ENCODE measurements around the gene SH3BP5.

The SH3BP5 gene

GRCh38 chr3:15323063-15323462 lies 9.3 kb downstream of the SH3BP5 start:
- no peak for TF ChIP-seq RAD21 (IDR thresholded peaks at IDR 0.05; ENCODE audit: low read depth)
- no peak for TF ChIP-seq REST (IDR thresholded peaks at IDR 0.05; ENCODE audit: low read depth)
- no peak for TF ChIP-seq CEBPB (IDR thresholded peaks at IDR 0.05)
- TF ChIP-seq TEAD4 (IDR thresholded peaks at IDR 0.05): no peak
- no peak for TF ChIP-seq USF1 (IDR thresholded peaks at IDR 0.05)
- TF ChIP-seq EGR1 (IDR thresholded peaks at IDR 0.05): no peak
- no peak for TF ChIP-seq MAX (IDR thresholded peaks at IDR 0.05)
- TF ChIP-seq NFIC (IDR thresholded peaks at IDR 0.05): no peak

GRCh38 chr3:15321349-15321748 lies 11.0 kb downstream of the SH3BP5 start:
- TF ChIP-seq EGR1 (IDR thresholded peaks at IDR 0.05) (no peak), ZBTB7A (IDR thresholded peaks at IDR 0.05; ENCODE audit: low read depth) (no peak), TCF12 (IDR thresholded peaks at IDR 0.05; ENCODE audit: low read depth) (no peak), USF1 (IDR thresholded peaks at IDR 0.05) (no peak), EP300 (IDR thresholded peaks at IDR 0.05; ENCODE audit: borderline replicate concordance) (no peak), CREB1 (IDR thresholded peaks at IDR 0.05; ENCODE audit: low read depth) (no peak), YY1 (IDR thresholded peaks at IDR 0.05; ENCODE audit: low read depth) (no peak), CEBPB (IDR thresholded peaks at IDR 0.05) (no peak), NFIC (IDR thresholded peaks at IDR 0.05) (no peak), FOXM1 (IDR thresholded peaks at IDR 0.05; ENCODE audit: borderline replicate concordance, low read depth) (no peak), TEAD4 (IDR thresholded peaks at IDR 0.05) (no peak), REST (IDR thresholded peaks at IDR 0.05; ENCODE audit: low read depth) (no peak), TAF1 (IDR thresholded peaks at IDR 0.05; ENCODE audit: low read depth) (no peak), MAX (IDR thresholded peaks at IDR 0.05) (no peak)

GRCh38 chr3:15319575-15319974 lies 12.8 kb downstream of the SH3BP5 start:
- TF ChIP-seq MAX (IDR thresholded peaks at IDR 0.05): no peak
- TF ChIP-seq EGR1 (IDR thresholded peaks at IDR 0.05): no peak
- no peak for TF ChIP-seq FOXM1 (IDR thresholded peaks at IDR 0.05; ENCODE audit: borderline replicate concordance, low read depth)
- TF ChIP-seq REST (IDR thresholded peaks at IDR 0.05; ENCODE audit: low read depth): no peak
- no peak for TF ChIP-seq YY1 (IDR thresholded peaks at IDR 0.05; ENCODE audit: low read depth)
- TF ChIP-seq TAF1 (IDR thresholded peaks at IDR 0.05; ENCODE audit: low read depth): no peak
- TF ChIP-seq CEBPB (IDR thresholded peaks at IDR 0.05): no peak
- TF ChIP-seq TEAD4 (IDR thresholded peaks at IDR 0.05): no peak
- TF ChIP-seq RAD21 (IDR thresholded peaks at IDR 0.05; ENCODE audit: low read depth): no peak
- no peak for TF ChIP-seq NFIC (IDR thresholded peaks at IDR 0.05)
- TF ChIP-seq USF1 (IDR thresholded peaks at IDR 0.05): no peak
- no peak for TF ChIP-seq CREB1 (IDR thresholded peaks at IDR 0.05; ENCODE audit: low read depth)
- no peak for TF ChIP-seq EP300 (IDR thresholded peaks at IDR 0.05; ENCODE audit: borderline replicate concordance)
- no peak for TF ChIP-seq TCF12 (IDR thresholded peaks at IDR 0.05; ENCODE audit: low read depth)
- TF ChIP-seq ZBTB7A (IDR thresholded peaks at IDR 0.05; ENCODE audit: low read depth): no peak

GRCh38 chr3:15319136-15319535 lies 13.2 kb downstream of the SH3BP5 start:
- TF ChIP-seq FOXM1 (IDR thresholded peaks at IDR 0.05; ENCODE audit: borderline replicate concordance, low read depth) (no peak), USF1 (IDR thresholded peaks at IDR 0.05) (no peak), CEBPB (IDR thresholded peaks at IDR 0.05) (no peak), TEAD4 (IDR thresholded peaks at IDR 0.05) (no peak), YY1 (IDR thresholded peaks at IDR 0.05; ENCODE audit: low read depth) (no peak), MAX (IDR thresholded peaks at IDR 0.05) (no peak), NFIC (IDR thresholded peaks at IDR 0.05) (no peak), TCF12 (IDR thresholded peaks at IDR 0.05; ENCODE audit: low read depth) (no peak), REST (IDR thresholded peaks at IDR 0.05; ENCODE audit: low read depth) (no peak), EP300 (IDR thresholded peaks at IDR 0.05; ENCODE audit: borderline replicate concordance) (no peak), RAD21 (IDR thresholded peaks at IDR 0.05; ENCODE audit: low read depth) (no peak), EGR1 (IDR thresholded peaks at IDR 0.05) (no peak), ZBTB7A (IDR thresholded peaks at IDR 0.05; ENCODE audit: low read depth) (no peak), TAF1 (IDR thresholded peaks at IDR 0.05; ENCODE audit: low read depth) (no peak), CREB1 (IDR thresholded peaks at IDR 0.05; ENCODE audit: low read depth) (no peak)

Data from Ishikawa (cell line).